Fibroblast of villous mesenchyme (primary cell): ENCODE measurements around the gene MTCH1. TPM values are rescaled to one million over a fixed set of nuclear protein-coding genes. Genes with fewer than 3 reads are reported as not detected.

Source experiments
- DNase-seq: peaks from one replicate; pipeline ENCODE4 v3.0.0-alpha.2; 2010; ENCODE audit warnings: low read depth
- H3K4me3 ChIP-seq: 2 replicates; pipeline ENCODE4 v1.5.1; 2011; ENCODE audit warnings: low read depth, mild to moderate bottlenecking, low read length
- CTCF ChIP-seq: IDR thresholded peaks from 2 replicates; pipeline ENCODE4 v1.5.1; 2012; ENCODE audit warnings: low read depth, mild to moderate bottlenecking, low read length; ENCODE audit not compliant: insufficient read depth
- total RNA-seq: library from RNA; depleted of rRNA; stranded (reverse); fragments of >200 nt; gene quantifications from 2 replicates; pipeline ENCODE4 v1.2.3, GENCODE V29; 2012

Gene MTCH1
- total RNA-seq, 1 donor: 228 TPM

- DNase-seq: no peak
- no peak overlapping the region for H3K4me3 ChIP-seq
- TF ChIP-seq CTCF: no peak
Measured at GRCh38 chr6:36957773-36958271, 28.2 kb downstream of the MTCH1 start.

GRCh38 chr6:36956446-36956820 lies 29.6 kb downstream of the MTCH1 start:
- no peak for TF ChIP-seq CTCF
- DNase-seq: no peak
- no peak overlapping the region for H3K4me3 ChIP-seq

DNA sequence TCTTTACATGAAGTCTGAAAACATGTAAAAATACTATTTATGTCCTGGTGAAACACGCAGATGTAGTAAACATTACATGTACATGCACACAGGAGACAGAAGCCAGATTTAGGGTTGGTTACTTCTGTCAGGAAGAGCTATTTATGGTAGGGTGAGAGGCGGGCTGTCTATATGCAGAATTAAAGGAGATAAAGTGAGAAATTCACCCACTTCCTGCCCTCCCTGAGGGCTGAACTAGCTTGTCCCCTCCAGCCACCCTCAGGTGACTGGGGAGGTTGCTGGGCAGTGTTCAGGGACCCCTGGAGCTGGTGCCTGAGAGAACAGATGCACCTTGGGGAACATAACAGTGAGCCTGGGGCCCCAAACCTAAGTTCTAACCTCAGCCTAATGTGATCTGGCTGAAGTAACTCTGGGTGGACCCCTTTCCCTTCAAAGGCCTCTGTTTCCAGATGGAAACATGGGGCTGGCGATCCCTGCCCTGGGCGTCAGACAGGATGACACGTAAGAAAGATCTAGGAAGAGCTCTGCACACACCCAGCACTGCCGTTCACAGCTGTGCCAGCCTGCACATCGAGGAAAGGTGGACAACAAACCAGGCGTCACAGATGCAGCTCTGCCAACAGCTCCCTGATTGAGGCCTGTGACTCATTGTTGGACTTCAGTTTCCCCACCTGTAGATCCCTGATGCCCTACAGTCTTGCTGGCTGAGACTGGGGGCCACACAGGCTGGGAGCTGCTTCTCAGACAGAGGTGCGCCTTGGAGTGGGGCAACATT lies 30.1 kb downstream of the MTCH1 start:
- DNase-seq: no peak
- no peak for TF ChIP-seq CTCF
- no peak overlapping the region for H3K4me3 ChIP-seq

DNA sequence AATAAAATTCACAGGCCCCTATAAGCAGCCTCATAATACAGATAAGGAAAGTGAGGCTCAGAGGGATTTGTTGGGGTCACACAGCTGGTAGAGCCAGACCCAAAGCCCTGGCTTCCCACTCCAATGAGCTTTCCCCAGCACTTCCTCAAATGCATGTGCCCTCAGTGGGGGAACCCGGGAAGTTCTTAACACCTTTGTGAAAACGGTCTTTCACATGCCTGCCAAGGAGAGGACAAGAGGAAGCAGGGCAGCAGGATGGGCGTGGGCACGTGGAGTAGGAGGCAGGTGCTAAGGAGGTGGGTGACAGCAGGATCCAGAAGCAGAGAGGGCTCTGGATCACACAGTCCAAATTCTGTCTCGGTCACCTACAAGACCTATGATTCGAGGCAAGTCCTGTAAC lies 30.9 kb downstream of the MTCH1 start:
- no peak for DNase-seq
- no peak for TF ChIP-seq CTCF
- H3K4me3 ChIP-seq: no peak overlapping the region

DNA sequence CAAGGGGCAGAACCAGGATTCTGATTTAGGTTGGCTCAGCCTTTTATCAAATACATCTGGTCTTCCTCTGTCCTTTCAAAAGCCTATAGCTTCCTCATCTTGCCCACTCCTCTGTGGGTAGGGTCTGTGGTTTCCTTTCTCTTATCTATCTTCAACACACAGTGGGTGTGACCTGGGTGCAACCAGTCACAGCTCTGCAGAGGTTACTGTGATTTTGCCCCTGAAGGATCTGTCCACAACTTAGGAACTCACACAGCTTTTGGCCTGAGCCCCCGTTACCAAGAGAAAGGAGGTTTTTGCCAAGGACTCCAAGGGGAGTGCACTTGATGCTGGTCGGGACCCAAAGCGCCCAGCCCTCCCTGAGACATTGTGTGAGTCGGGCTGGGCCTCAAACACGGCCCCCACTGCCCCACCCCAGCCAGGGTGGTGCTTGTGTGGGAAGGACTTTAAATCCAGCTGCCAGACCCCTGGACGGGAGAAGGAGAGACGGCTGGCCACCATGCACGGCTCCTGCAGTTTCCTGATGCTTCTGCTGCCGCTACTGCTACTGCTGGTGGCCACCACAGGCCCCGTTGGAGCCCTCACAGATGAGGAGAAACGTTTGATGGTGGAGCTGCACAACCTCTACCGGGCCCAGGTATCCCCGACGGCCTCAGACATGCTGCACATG lies 31.6 kb downstream of the MTCH1 start, which contains the start of gene PI16:
Gene PI16 (plus strand): TSS at position 477 of the 670 bp plus-strand sequence. CDS start 23 bp downstream, at position 500.
- DNase-seq: no peak
- no peak for TF ChIP-seq CTCF
- H3K4me3 ChIP-seq: no peak within 1 kb of the TSS

- H3K4me3 ChIP-seq: no peak overlapping the region
- no peak for DNase-seq
- TF ChIP-seq CTCF: no peak
Measured at GRCh38 chr6:36953931-36954261, 32.1 kb downstream of the MTCH1 start.
